Dermis blood vessel endothelial cell (primary cell): ENCODE results near the gene ATG4D. TPM values are rescaled to one million over a fixed set of nuclear protein-coding genes. Genes with fewer than 3 reads are reported as not detected.
A peak's percentile ranks its signal among the peaks of the same experiment; 100 is the strongest.
"Not testable (repeated sequence)": the region's sequence is repeated elsewhere in the genome, so short reads cannot be mapped to it uniquely, and the experiment has no call there.

Experiments
- DNase-seq: peaks from one replicate; pipeline ENCODE4 v3.0.0; 2010
- total RNA-seq: library from RNA; depleted of rRNA; stranded (reverse); fragments of >200 nt; gene quantifications from 2 replicates; pipeline ENCODE4 v1.2.3, GENCODE V29; 2014

The ATG4D gene
- total RNA-seq, 1 donor from 2014 or later = 9.5 TPM

DNA sequence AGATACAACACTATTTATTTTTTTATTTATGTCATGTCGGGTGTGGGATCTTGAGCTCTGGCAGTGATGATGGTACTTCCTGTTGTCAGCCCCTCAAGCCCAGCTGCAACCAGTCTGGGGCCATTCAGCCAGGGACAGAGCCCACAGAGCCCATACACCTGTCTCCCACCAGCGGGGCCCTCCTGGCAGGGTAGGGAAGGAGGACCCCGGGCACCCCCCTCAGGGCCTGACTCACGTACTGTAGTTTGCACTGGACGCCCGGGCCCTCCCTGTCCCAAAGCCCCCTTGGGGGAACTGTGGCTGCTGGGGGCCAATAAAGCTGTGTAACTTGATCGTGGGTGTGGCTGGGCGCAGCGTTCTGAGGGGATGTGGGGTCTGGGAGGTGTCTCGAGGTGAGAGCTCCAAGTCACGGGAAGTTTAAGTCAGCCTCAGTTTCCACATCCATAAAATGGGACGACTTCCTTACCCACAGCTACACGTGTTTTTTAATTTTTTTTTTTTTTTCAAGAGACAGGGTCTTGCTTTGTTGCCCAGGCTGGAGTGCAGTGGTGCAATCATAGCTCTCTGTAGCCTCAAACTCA is 9.5 kb downstream of the ATG4D start:
- DNase-seq = no peak

DNA sequence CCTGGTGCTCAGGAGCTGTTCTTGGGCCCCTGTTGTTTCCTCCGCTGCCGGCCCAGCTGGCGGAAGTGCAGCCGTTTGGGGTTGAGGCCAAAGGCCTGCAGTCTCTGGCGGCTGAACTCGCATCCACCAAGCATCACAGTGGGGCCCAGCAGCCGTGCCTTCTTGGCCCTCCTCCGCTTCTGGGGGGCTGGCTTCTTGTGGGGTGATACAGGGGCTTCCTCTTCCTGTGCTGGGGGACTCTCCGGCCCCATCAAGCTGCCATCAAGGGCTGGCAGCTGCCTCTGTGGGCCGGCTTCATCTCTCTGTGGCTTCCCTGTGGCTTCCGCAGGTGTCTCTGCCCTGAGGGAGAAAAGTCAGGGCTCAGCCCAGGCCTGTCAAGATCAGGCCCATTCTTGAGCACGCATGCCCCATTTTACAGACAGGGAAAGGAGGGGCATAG is 10.3 kb downstream of the ATG4D start:
- DNase-seq = no peak

DNA sequence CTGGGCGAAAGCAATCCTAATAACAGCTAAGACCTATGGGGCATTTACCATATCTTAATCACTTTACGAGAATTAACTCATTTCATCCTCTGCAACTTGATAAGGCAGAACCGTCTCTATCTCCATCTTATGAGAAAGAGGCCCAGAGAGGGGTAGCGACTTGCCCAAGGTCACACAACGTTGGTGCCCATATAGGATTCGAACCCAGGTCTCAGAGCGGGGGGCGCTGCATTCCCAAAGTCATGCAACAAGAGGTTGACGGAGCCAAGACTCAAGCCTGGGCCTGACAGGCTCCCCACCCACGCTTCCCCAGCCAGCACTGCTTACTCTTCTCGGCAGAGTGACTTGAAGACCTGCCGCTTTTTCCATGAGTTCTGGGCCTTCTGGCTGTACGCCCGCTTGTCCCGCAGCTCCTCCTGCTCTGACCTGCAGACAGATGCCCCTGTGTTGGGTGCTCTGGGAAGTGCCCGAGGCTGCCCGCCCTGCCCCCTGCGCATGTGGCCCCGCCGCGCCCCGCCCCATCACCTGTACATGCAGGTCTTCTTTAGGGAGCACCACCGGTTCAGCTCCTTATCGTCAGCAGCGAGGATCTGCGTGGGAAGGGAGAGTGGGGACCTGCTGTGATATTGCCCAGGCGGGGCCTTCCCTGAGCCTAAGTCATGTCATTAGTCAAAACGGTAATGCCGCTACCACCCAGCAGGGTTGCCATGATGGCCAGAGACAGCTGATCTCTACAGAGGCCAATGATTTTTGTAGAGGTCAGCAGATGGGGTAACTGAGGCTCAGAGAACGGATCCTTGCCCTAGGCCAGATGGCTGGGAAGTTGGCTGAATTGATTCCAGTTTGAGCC is 11.3 kb downstream of the ATG4D start:
- no peak for DNase-seq

DNA sequence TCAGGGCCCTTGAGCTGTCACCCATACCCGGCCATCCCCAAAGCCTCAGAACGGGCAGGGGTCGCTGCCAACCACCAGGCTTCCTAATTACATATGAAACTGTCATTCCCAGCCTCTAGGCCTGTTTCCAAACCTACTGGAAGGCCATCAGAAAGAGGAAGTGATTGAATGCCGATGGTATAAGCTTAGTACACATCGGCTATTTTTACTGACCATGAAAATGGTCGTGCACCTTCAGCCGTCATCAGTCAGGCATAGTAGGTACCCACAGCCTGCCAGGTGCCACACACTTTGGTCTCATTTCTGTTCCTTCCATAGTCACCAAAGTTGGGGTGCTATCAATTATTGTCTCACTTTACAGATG is 11.9 kb downstream of the ATG4D start:
- DNase-seq = no peak

DNA sequence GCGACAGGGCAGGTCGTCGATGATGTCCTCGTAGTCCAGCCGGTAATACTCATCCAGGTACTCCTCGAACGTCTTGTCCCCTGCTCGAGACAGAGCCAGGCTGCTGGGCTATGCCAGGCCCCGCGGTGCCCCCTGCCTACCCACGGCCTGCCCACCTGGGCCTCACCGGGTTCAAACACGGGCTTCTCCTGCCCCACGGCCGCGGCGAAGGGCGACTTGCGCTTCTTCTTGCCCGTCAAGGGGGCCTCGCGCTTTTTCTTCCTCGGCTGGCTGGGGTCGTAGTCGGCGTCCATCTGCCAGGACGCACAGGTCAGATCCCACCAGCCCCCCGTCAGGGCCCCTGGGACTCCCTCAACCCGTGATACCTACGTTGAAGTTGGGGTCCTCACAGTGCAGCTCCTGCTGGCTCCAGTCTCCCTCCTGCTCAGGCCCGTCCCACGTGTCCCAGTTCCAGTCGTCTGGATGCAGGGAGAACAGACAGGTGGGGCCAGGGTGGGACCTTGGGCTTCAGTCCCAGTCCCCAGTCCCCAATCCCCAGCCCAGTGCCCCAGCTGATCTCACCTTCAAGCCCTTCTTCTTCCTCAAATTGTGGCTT is 14.0 kb downstream of the ATG4D start:
- DNase-seq = no peak

DNA sequence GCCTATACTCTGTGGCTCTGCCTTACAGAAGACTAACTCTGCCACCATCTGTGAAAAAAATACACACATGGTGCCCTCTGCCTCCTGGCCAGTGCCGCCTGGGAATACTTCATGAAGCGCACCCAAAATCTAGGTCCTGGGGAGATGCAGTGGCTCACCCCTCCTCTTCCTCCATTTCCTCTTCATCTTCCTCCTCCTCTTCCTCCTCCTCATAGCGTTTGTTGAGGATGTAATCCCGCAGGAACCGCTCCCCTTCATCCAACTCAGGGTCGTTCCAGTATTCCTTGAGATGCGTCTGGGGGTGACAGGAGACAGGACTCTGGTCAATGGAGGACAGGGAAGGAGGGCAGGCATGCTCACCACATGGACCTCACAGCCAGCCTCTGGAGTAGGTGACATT is 16.4 kb downstream of the ATG4D start:
- no peak for DNase-seq

DNA sequence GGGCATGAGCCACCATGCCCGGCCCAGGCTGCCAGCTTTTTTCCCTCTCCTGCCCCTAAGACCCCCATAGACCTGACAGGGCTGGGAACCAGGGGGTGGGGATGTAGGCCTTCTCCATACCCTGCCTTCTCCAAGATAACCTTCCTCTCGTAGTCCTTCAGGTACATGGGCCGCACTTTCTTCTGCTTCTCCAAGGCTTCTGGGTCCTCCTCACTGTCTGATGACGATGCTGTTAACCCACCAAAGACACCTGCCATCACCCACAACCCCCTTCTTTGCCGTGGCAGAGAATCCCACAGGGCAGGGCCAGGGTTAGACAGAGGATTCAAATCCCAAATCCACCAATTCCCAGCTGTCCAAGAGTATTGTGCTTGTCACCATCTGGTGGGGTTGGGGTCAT is 18.9 kb downstream of the ATG4D start:
- no peak for DNase-seq

DNA sequence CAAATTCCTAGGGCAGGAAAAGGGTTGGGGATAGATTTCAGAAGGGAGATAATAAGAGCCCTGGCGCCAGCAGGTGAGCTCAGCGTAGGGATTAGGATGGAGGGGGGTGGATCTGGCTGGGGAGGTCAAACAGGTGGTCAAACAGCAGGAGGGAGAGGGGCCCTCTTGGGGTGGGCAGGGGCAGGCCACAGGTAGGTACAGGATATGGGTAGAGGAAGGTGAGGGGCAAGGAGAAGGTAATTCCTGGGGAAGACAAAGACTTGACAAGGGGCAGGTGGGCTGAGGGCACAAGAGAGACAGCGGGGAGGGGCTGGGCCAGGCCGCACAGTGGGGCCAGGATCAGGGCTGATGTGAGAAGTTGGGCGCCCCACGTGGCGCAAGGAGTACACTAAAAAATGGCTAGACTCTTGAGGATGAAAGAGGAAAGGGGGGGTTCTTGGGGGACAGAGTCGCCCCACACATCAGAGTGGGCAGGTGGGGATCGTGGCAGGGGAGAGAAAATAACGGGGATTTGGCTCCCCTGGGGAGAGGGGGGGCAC is 21.4 kb downstream of the ATG4D start:
- DNase-seq = peak; percentile 49

DNA sequence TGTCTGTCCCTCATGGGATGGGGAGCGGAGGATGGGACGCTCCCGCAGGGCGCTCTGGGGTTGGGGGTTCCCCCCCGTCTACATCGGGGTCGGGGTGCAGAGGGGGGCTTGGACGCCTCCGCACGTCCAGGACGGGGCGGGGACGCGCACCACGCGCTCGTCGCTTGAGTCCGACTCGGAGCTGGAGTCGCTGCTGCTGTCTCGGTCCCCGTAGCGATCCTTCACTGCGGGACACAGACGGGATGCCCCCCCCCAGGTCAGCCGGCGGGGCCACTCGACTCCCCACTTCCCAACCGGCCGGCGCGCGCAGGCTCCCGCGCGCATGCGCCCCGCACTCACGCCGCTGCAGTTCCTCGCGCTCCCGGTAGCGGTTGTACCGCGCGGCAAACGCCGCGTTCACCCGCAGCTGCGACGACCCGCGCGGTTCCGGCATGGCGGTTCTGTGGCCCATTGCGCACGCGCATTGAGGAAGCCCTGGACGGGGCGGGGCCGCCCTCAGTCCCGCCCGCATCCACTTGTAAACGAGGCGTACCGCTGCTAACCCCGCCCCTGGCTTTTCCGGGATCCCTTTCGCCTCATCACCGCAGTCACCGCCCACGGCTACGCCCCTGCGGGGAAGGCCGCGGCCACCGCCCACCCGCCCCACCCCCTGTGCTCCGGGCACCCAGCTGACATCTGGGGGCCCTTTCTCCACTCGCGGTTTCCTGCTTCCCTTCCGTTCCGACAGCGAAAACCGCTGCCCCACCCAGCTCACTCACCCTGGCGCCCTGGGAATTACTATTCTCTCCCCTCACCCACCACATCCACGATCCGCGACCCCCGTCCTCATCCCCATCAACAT is 22.1 kb downstream of the ATG4D start, which contains the start of gene KRI1:
Gene KRI1, minus strand, starts transcription at position 444 of the 841 bp plus-strand sequence. Its CDS starts 11 bp downstream, at position 433.
- peak; percentile 97 for DNase-seq

DNA sequence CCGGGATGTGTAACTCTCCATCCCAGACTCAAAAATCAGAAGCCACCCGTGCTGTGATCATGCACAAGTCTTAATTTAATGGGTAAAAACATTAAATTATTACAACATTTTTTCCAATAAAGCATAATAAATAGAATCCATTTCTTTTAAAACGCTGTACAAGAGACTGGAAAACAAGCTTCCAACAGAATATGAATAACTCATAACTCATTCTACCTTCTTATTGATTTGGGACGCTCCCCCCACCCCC is 22.6 kb downstream of the ATG4D start:
- no peak for DNase-seq

DNA sequence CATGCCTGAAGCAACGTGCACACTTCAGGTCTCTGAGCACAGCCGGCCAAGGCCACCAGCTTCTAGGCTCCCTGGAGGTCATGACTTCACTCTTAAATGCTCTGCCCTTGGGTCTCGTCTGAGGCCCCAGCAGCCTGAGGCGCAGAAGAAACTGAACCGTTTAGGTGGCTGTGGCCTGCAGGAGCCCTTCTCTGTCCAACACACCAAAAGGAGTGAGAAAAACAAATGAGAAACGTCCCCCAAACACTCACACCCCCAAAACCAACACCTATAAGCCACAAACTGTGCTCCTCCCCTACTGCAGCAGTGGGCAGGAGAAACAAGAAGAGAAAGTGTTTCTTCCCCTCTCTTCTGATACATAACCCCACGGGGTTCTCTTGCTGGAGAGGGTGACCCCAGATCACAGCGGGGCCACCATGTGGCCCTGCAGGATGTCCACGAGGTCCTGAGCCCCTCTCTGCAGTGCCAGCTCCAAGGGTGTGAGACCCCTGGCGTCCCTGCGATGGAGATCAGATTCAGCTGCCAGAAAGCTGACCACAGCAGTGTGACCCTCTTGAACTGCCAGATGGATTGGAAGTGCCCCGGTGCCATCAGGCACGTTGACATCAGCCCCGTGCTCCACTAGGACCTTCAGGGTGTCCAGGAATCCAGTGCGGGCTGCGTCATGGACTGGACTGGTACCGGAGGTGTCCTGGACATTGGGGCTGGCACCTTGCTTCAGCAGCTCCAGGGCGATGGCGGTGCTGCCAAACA is 23.1 kb downstream of the ATG4D start:
- no peak for DNase-seq

DNA sequence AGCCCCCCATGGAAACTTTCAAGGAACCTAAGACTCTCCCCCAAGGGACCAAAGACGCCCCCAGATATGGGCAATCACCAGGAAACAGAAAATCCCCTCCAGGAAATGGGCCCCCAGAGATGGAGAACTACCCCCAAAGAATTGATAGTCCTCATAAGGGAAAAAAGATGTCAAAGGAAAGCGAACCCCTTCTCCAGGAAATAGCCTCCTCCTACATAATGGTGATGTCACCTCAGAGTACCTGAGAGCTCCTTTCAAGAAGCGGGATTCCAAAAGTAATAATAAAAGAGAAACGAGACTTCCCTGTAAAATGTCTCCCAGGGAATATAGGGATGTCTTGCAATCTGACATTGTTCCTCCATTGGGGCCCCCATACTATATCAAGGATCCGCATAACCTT is 24.0 kb downstream of the ATG4D start:
- DNase-seq = no peak

DNA sequence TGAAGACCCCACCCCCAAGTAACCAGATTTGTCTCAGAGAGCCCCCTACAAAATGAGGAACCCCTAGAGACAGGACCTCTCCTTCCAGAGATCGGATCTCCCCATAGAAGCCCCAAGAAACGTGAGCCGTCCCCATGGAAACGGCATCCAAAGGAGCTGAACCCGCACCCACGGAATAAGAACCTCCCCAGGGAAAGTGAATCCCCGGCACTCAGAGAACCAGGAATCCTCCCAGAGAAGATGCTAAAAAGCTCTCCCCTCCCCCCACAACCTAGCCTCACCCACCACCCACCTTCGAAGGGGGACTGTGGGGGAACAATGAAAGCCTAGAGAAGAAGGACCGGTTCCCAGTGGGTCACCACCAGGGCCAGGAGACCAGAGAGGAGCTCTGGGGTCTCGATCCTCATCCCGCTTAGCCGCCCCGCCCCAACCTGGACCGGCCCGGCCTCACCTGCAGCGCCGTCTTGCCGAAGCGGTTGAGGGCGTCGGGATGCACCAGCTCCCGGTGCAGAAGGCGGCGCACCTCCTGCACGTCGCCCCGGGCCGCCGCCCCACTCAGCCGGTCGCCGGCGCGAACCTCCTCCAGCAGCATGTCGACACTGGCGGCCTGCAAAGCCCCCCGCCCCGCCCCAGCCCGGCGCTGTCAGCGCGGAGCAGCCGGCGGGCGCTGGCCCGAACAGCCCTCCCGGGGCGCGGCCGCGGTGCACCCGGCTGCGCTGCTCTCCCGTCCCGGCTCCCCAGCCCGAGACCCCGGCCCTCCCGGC is 24.5 kb downstream of the ATG4D start:
- peak; percentile 44 for DNase-seq

DNA sequence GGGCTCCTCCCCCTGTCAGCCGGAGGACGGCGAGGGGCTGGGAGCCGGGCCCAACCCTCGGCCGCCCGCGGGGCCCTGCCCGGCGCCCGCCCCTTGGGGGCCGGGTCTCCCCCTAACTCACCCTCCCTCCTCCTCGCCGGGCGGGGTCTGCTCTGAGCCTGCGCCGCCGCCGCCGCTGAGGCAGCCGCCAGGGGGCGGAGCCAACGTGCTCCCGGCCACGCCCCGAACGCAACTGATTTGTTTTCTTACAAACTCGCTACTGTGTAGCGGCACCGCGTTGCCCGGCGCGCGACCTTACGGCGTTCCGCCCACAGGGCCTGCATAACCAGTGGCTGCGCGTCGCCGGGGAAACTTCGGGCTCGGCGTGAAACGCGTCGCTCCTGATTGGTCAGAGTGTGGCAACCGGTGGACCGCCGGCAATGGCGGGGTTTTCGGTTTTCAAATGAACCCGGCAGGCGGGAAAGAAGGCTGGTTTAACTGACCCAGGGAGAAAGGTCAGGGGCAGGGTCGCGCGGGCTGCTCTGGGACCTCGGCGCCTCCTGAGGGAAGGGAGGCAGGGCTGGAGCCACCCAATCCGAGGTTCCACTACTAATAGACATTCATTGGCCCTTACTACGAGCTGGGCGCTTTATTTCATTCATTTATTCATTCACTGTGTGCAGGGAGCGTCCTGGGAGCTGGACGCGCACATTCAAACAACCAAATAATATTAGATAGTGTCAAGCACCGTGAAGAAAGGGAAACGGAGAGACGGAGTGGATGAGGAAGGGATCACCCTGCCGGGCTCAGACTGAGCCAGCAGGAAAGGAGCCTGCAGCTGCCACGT is 25.3 kb downstream of the ATG4D start, which contains the start of gene CDKN2D:
Gene CDKN2D, minus strand, starts transcription at position 154 of the 826 bp plus-strand sequence. CDS start 326 bp downstream, outside the sequence.
- DNase-seq = peak; percentile 100

DNA sequence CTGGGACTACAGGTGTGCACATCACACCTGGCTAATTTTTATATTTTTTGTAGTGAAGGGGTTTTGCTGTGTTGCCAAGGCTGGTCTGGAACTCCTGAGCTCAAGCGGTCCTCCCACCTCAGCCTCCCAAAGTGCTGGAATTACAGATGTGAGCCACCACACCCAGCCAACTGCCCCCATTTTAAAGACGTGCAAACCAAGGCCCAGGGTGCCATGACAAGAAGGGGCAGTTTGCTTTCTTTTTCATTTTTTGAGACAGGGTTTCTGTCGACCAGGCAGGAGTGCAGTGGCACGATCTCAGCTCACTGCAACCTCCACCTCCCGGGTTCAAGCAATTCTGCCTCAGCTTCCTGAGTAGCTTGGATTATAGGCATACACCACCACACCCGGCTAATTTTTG is 30.1 kb downstream of the ATG4D start:
- DNase-seq = not testable (repeated sequence)

DNA sequence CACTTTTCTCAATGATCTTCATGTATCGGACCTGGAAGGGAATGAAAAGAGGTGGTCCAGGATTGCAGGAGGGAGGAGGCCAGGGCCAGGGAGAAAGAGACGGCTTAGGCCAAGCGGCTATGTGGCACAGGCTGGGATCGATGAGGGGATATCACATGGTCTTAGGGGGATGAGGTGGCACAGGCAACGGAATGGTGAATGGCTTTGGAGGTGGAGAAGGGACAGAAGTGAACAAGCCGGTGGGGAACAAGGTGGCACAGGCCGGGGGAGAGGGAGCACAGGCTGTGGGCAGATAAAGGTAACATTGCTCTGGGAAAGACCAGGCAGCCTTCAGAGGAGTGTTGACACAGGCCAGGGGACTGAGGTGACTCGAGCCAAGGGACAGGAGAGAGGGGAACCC is 30.8 kb downstream of the ATG4D start:
- DNase-seq = no peak

DNA sequence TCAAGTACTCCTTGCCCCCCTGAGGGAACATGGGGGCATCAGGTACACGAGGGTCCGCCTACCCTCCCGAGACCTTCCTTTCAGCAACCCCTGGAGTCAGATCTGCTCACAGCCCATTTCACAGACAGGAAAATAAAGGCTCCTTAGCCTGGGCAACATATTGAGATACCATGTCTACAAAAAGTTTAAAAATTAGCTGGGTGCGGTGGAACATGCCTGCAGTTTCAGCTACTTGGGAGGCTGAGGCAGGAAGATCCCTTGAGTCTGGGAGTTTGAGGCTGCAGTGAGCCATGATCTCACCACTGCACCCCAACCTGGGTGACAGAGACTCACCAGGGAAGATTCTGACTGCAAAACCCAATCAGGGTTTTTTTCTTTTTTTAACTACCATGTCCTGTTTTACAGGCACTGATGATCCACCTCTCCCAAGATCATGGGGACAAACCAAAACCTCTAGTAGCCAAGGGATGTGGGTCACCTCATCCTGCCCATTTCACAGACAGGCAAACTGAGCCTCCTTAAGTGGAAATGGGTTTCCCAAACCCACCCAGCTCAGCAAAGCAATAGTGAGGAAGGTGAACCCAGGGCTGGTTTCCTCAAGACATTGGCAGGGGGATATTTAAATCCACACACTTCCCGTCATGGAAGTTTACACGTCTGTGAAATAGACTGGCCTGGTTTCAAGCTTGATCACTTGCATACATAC is 31.5 kb downstream of the ATG4D start:
- no peak for DNase-seq

DNA sequence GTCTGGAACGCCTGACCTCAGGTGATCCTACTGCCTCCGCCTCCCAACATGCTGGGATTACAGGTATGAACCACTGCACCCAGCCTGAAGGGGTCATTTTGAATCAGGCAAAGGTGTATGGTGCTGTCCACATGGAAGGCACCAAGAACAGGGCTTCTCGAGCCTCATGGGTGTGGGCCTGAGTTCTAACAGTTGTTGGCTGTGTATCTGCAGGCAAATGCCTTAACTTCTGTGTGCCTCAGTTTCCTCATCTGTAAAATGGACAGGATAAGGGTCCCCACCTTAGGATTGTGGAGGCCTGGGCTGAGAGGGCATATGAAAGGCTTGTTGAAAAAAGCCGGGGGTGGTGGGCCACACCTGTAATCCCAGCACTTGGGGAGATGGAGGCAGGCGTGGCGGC is 34.2 kb downstream of the ATG4D start:
- DNase-seq = no peak

DNA sequence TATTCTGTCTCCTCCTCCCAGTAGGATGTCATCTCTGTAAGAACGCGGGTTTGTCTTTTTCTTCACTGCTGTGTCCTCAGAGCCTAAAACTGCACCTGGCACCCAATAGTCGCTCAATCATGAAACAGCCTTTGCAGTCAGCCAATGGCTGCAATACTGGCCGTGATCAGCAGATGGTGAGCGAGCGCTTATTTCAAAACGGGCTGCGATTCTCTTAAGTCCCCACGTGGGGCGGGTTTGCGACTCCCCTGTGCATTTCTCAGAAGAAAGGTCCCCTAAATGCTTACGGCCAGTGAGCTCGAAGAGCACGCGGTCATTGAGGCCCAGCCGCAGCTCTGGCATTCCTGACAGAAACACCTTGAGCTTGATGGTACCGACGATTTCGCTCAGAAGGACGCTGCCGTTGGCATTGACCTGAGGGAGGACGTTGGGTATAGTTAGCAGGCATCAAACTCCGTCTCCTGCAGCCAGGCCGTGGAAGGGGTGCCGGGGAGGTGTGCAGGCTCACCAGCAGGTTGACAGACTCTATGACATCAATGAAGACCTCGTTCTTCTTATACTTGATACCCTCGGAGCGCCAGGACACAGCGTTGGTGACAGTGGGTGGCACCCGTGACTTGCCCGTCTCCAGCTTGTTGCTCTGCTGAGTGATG is 37.4 kb downstream of the ATG4D start:
- DNase-seq = peak; percentile 97
